ENCODE data around the gene WDR26.
"Not testable (repeated sequence)": the region's sequence is repeated elsewhere in the genome, so short reads cannot be mapped to it uniquely, and the experiment has no call there.

Gene WDR26

GRCh38 chr1:224434691-224435317 lies at the start of gene WDR26:
WDR26 (minus strand) TSS chr1:224434797.
- H3K4me1 ChIP-seq (ENCODE audit: control insufficient read depth, insufficient read depth, low read length, unreplicated experiment) = peaks cover 33% of the 10 kb centered on the region
- 0 out of 2 replicates have a peak, but pooled peaks cover 5% of the 10 kb centered on the region for H3K36me3 ChIP-seq (ENCODE audit: insufficient read depth, low read length)
- H2AFZ ChIP-seq (ENCODE audit: low read length, unreplicated experiment) = peak within 1 kb of the TSS; percentile 93
- H3K4me3 ChIP-seq (ENCODE audit: low read depth, low read length) = peak within 1 kb of the TSS; percentile 89
- H3K79me2 ChIP-seq (ENCODE audit: control insufficient read depth, insufficient read depth, low read length, unreplicated experiment) = peaks cover 60% of the 10 kb centered on the region
- H3K27ac ChIP-seq (ENCODE audit: low read depth, low read length) = peak within 1 kb of the TSS; percentile 79
- H3K27me3 ChIP-seq (ENCODE audit: insufficient read depth, low read length) = no peaks in the 10 kb centered on the region

- H3K27me3 ChIP-seq (ENCODE audit: insufficient read depth, low read length); H3K79me2 ChIP-seq (ENCODE audit: control insufficient read depth, insufficient read depth, low read length, unreplicated experiment); H3K27ac ChIP-seq (ENCODE audit: low read depth, low read length); H3K4me3 ChIP-seq (ENCODE audit: low read depth, low read length); H3K36me3 ChIP-seq (ENCODE audit: insufficient read depth, low read length); H3K4me1 ChIP-seq (ENCODE audit: control insufficient read depth, insufficient read depth, low read length, unreplicated experiment); H2AFZ ChIP-seq (ENCODE audit: low read length, unreplicated experiment): not testable (repeated sequence)
These were observed 48.6 kb upstream of the WDR26 start for GRCh38 chr1:224483206-224483605.

DNA sequence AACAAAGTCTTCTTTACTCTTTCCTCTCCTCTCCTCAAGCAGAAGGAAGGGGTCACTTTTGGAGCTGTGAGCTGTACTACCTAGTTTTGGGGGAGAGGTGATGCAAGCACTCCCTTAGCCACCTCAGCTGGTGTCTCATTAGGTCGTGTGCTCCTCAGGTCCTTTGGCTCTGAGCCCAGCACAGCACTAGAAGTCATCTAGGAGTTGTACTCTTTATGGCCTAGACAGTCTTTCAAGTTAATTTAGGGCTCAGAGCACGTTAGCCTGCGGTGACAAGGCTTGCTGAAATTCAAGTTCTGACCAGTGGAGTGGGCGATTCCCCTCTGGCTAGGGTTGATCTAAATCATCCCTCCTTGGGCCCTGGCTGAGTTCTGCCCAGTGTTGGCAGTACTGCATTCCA lies 48.0 kb upstream of the WDR26 start:
- Histone ChIP-seq H3K79me2 (ENCODE audit: control insufficient read depth, insufficient read depth, low read length, unreplicated experiment) (no peaks in the 10 kb centered on the region), H3K27ac (ENCODE audit: low read depth, low read length) (no peak overlapping the region), H2AFZ (ENCODE audit: low read length, unreplicated experiment) (no peak overlapping the region), H3K4me3 (ENCODE audit: low read depth, low read length) (no peak overlapping the region), H3K36me3 (ENCODE audit: insufficient read depth, low read length) (no peaks in the 10 kb centered on the region), H3K4me1 (ENCODE audit: control insufficient read depth, insufficient read depth, low read length, unreplicated experiment) (no peaks in the 10 kb centered on the region), H3K27me3 (ENCODE audit: insufficient read depth, low read length) (no peaks in the 10 kb centered on the region)

GRCh38 chr1:224481601-224482000 lies 47.0 kb upstream of the WDR26 start:
- Histone ChIP-seq H2AFZ (ENCODE audit: low read length, unreplicated experiment) (no peak overlapping the region), H3K4me3 (ENCODE audit: low read depth, low read length) (no peak overlapping the region), H3K27ac (ENCODE audit: low read depth, low read length) (no peak overlapping the region)

DNA sequence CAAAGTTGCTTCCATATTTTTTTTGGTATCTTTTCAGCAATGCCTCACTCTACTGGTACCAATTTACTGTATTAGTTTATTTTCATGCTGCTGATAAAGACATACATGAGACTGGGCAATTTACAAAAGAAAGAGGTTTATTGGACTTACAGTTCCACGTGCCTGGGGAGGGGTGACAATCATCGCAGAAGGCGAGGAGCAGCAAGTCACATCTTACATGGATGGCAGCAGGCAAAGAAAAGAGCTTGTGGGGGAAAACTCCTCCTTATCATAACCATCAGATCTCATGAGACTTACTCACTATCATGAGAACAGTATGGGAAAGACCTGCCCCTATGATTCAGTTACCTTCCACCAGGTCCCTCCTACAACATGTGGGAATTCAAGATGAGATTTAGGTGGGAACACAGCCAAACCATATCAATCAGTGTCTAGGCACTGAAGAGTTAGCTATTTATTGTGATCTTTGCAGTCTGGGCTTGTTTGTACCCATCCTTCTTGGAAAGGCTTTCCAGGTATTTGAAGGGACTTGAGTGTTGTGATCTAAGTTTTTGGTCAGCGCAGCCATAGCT lies 46.4 kb upstream of the WDR26 start:
- H2AFZ ChIP-seq (ENCODE audit: low read length, unreplicated experiment); H3K27me3 ChIP-seq (ENCODE audit: insufficient read depth, low read length); H3K79me2 ChIP-seq (ENCODE audit: control insufficient read depth, insufficient read depth, low read length, unreplicated experiment); H3K27ac ChIP-seq (ENCODE audit: low read depth, low read length); H3K4me3 ChIP-seq (ENCODE audit: low read depth, low read length); H3K4me1 ChIP-seq (ENCODE audit: control insufficient read depth, insufficient read depth, low read length, unreplicated experiment); H3K36me3 ChIP-seq (ENCODE audit: insufficient read depth, low read length): not testable (repeated sequence)

More at GRCh38 chr1:224481601-224482000, 47.0 kb upstream of the WDR26 start:
- Histone ChIP-seq H3K27me3 (ENCODE audit: insufficient read depth, low read length) (no peaks in the 10 kb centered on the region), H3K79me2 (ENCODE audit: control insufficient read depth, insufficient read depth, low read length, unreplicated experiment) (no peaks in the 10 kb centered on the region), H3K36me3 (ENCODE audit: insufficient read depth, low read length) (no peaks in the 10 kb centered on the region), H3K4me1 (ENCODE audit: control insufficient read depth, insufficient read depth, low read length, unreplicated experiment) (no peaks in the 10 kb centered on the region)

GRCh38 chr1:224480200-224480599 lies 45.6 kb upstream of the WDR26 start:
- H3K79me2 ChIP-seq (ENCODE audit: control insufficient read depth, insufficient read depth, low read length, unreplicated experiment); H2AFZ ChIP-seq (ENCODE audit: low read length, unreplicated experiment); H3K27me3 ChIP-seq (ENCODE audit: insufficient read depth, low read length); H3K4me1 ChIP-seq (ENCODE audit: control insufficient read depth, insufficient read depth, low read length, unreplicated experiment); H3K36me3 ChIP-seq (ENCODE audit: insufficient read depth, low read length); H3K4me3 ChIP-seq (ENCODE audit: low read depth, low read length); H3K27ac ChIP-seq (ENCODE audit: low read depth, low read length): not testable (repeated sequence)

GRCh38 chr1:224472806-224473205 lies 38.2 kb upstream of the WDR26 start:
- Histone ChIP-seq H3K4me3 (ENCODE audit: low read depth, low read length) (no peak overlapping the region), H2AFZ (ENCODE audit: low read length, unreplicated experiment) (no peak overlapping the region), H3K36me3 (ENCODE audit: insufficient read depth, low read length) (no peaks in the 10 kb centered on the region), H3K79me2 (ENCODE audit: control insufficient read depth, insufficient read depth, low read length, unreplicated experiment) (no peaks in the 10 kb centered on the region), H3K4me1 (ENCODE audit: control insufficient read depth, insufficient read depth, low read length, unreplicated experiment) (no peaks in the 10 kb centered on the region), H3K27ac (ENCODE audit: low read depth, low read length) (no peak overlapping the region), H3K27me3 (ENCODE audit: insufficient read depth, low read length) (no peaks in the 10 kb centered on the region)

DNA sequence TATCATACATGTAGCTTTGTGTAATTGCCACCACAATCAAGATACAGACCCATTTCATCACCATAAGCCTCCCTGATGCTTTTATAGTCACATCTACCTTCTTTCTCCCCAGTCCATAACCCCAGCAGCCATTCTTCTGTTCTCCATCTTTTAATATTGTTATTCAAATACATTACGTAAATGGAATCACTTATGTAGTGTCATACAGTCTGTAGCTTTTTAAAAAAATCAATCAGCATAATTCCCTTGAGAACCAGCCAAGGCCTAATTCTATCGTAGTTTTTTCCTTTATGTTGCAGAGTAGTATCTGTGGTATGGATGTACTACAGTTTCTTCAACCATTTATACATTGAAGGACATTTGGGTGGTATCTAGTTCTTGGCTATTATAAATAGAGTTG lies 31.6 kb upstream of the WDR26 start:
- no peaks in the 10 kb centered on the region for H3K36me3 ChIP-seq (ENCODE audit: insufficient read depth, low read length)
- H3K27me3 ChIP-seq (ENCODE audit: insufficient read depth, low read length) = no peaks in the 10 kb centered on the region
- no peak overlapping the region for H2AFZ ChIP-seq (ENCODE audit: low read length, unreplicated experiment)
- H3K4me3 ChIP-seq (ENCODE audit: low read depth, low read length) = no peak overlapping the region
- H3K79me2 ChIP-seq (ENCODE audit: control insufficient read depth, insufficient read depth, low read length, unreplicated experiment) = no peaks in the 10 kb centered on the region
- no peaks in the 10 kb centered on the region for H3K4me1 ChIP-seq (ENCODE audit: control insufficient read depth, insufficient read depth, low read length, unreplicated experiment)
- H3K27ac ChIP-seq (ENCODE audit: low read depth, low read length) = no peak overlapping the region

DNA sequence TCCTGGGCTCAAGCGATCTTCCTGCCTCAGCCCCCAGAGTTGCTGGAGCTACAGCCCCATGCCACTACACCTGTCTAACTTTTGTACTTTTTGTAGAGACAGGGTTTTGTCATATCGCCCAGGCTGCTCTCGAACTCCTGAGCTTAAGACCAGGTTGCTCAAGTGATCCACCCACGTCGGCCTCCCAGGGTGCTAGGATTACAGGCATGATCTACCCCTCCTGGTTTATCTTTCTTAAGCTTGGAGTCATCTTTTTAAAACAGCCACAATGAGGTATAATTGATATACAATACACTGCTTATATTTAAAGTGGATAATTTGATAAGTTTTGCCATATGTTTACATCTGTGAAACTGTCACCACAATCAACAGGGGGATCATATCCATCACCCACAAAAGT lies 25.4 kb upstream of the WDR26 start:
- Histone ChIP-seq H3K4me3 (ENCODE audit: low read depth, low read length) (no peak overlapping the region), H3K36me3 (ENCODE audit: insufficient read depth, low read length) (no peaks in the 10 kb centered on the region), H3K27ac (ENCODE audit: low read depth, low read length) (no peak overlapping the region), H2AFZ (ENCODE audit: low read length, unreplicated experiment) (no peak overlapping the region), H3K4me1 (ENCODE audit: control insufficient read depth, insufficient read depth, low read length, unreplicated experiment) (peaks cover 10% of the 10 kb centered on the region), H3K79me2 (ENCODE audit: control insufficient read depth, insufficient read depth, low read length, unreplicated experiment) (no peaks in the 10 kb centered on the region), H3K27me3 (ENCODE audit: insufficient read depth, low read length) (no peaks in the 10 kb centered on the region)

GRCh38 chr1:224458996-224459395 lies 24.4 kb upstream of the WDR26 start:
- H2AFZ ChIP-seq (ENCODE audit: low read length, unreplicated experiment) = no peak overlapping the region
- H3K79me2 ChIP-seq (ENCODE audit: control insufficient read depth, insufficient read depth, low read length, unreplicated experiment) = no peaks in the 10 kb centered on the region
- H3K36me3 ChIP-seq (ENCODE audit: insufficient read depth, low read length) = no peaks in the 10 kb centered on the region
- no peak overlapping the region for H3K27ac ChIP-seq (ENCODE audit: low read depth, low read length)
- H3K4me1 ChIP-seq (ENCODE audit: control insufficient read depth, insufficient read depth, low read length, unreplicated experiment) = peaks cover 10% of the 10 kb centered on the region
- no peaks in the 10 kb centered on the region for H3K27me3 ChIP-seq (ENCODE audit: insufficient read depth, low read length)
- H3K4me3 ChIP-seq (ENCODE audit: low read depth, low read length) = no peak overlapping the region

GRCh38 chr1:224458296-224458695 lies 23.7 kb upstream of the WDR26 start:
- H3K4me3 ChIP-seq (ENCODE audit: low read depth, low read length) = no peak overlapping the region
- no peaks in the 10 kb centered on the region for H3K79me2 ChIP-seq (ENCODE audit: control insufficient read depth, insufficient read depth, low read length, unreplicated experiment)
- H2AFZ ChIP-seq (ENCODE audit: low read length, unreplicated experiment) = no peak overlapping the region
- peaks cover 10% of the 10 kb centered on the region for H3K4me1 ChIP-seq (ENCODE audit: control insufficient read depth, insufficient read depth, low read length, unreplicated experiment)
- H3K27ac ChIP-seq (ENCODE audit: low read depth, low read length) = no peak overlapping the region
- H3K36me3 ChIP-seq (ENCODE audit: insufficient read depth, low read length) = no peaks in the 10 kb centered on the region
- H3K27me3 ChIP-seq (ENCODE audit: insufficient read depth, low read length) = no peaks in the 10 kb centered on the region
